Neural cell (in vitro differentiated cells): ENCODE results near the gene GPR22. TPM values are rescaled to one million over a fixed set of nuclear protein-coding genes. Genes with fewer than 3 reads are reported as not detected.

Experiments used
- H2AFZ ChIP-seq: fragments of 200-600, 300-800 bp; sonication (generic), shearing (Covaris generic); 2 replicates; pipeline ENCODE4 v1.6.0; 2014; ENCODE audit warnings: low read depth, mild to moderate bottlenecking, antibody characterized with exemption, low read length, moderate library complexity
- H3F3A ChIP-seq: fragments of 200-600 bp; shearing (Covaris generic); 2 replicates; pipeline ENCODE4 v1.6.1; 2016; ENCODE audit warnings: mild to moderate bottlenecking, moderate library complexity, mixed read lengths, antibody characterized with exemption, low read length; ENCODE audit not compliant: insufficient read depth, poor library complexity, severe bottlenecking
- H3K27ac ChIP-seq: fragments of 200-600, 300-800 bp; sonication (generic), shearing (Covaris generic); 2 replicates; pipeline ENCODE4 v1.5.1; 2014; ENCODE audit warnings: mild to moderate bottlenecking, low read length, moderate library complexity
- H3K27me3 ChIP-seq: fragments of 300-800, 200-600 bp; sonication (generic), shearing (Covaris generic); 2 replicates; pipeline ENCODE4 v1.6.0; 2014; ENCODE audit warnings: mild to moderate bottlenecking, low read depth, low read length, moderate library complexity; ENCODE audit not compliant: insufficient read depth
- H3K36me3 ChIP-seq: fragments of 300-800, 200-600 bp; sonication (generic), shearing (Covaris generic); 2 replicates; pipeline ENCODE4 v1.5.1; 2014; ENCODE audit warnings: mild to moderate bottlenecking, antibody characterized with exemption, low read length, moderate library complexity; ENCODE audit not compliant: insufficient read depth
- H3K4me2 ChIP-seq: fragments of 300-800, 200-600 bp; sonication (generic), shearing (Covaris generic); 2 replicates; pipeline ENCODE4 v1.6.0; 2014; ENCODE audit warnings: mild to moderate bottlenecking, low read length
- H3K4me3 ChIP-seq: fragments of 300-800, 200-600 bp; sonication (generic), shearing (Covaris generic); 2 replicates; pipeline ENCODE4 v1.5.1; 2014; ENCODE audit warnings: mild to moderate bottlenecking, low read length, moderate library complexity
- H3K79me2 ChIP-seq: fragments of 200-600 bp; shearing (Covaris generic); replicated peaks from 2 replicates; pipeline ENCODE4 v1.6.0; 2014; ENCODE audit warnings: mild to moderate bottlenecking, low read length, moderate library complexity; ENCODE audit not compliant: insufficient read depth
- H3K9ac ChIP-seq: fragments of 300-800, 200-600 bp; sonication (generic), shearing (Covaris generic); 2 replicates; pipeline ENCODE4 v1.6.1; 2016; ENCODE audit warnings: mild to moderate bottlenecking, low read length, mixed read lengths
- H3K9me2 ChIP-seq: fragments of 200-600 bp; shearing (Covaris generic); 2 replicates; pipeline ENCODE4 v1.6.1; 2016; ENCODE audit warnings: mild to moderate bottlenecking, low read length, mixed read lengths; ENCODE audit not compliant: insufficient read depth
- H3K9me3 ChIP-seq: fragments of 200-600, 300-800 bp; sonication (generic), shearing (Covaris generic); 2 replicates; pipeline ENCODE4 v1.6.1; 2016; ENCODE audit warnings: mild to moderate bottlenecking, mixed run types, low read length, moderate library complexity, mixed read lengths
- H4K20me1 ChIP-seq: fragments of 200-600 bp; shearing (Covaris generic); 2 replicates; pipeline ENCODE4 v1.6.1; 2016; ENCODE audit warnings: mild to moderate bottlenecking, mixed run types; ENCODE audit not compliant: insufficient read depth
- CTCF ChIP-seq: fragments of 450-650 bp; IDR thresholded peaks from 2 replicates; pipeline ENCODE4 v1.5.1; 2014; ENCODE audit warnings: antibody characterized with exemption, mild to moderate bottlenecking, moderate library complexity; ENCODE audit not compliant: poor library complexity, severe bottlenecking
- EP300 ChIP-seq: fragments of 450-650 bp; conservative IDR thresholded peaks from 2 replicates; pipeline ENCODE4 v1.6.1; 2014; ENCODE audit warnings: antibody characterized with exemption, mild to moderate bottlenecking, moderate library complexity; ENCODE audit not compliant: poor library complexity, severe bottlenecking
- EZH2 ChIP-seq: fragments of 200-600, 300-800 bp; shearing (Covaris generic), sonication (generic); IDR thresholded peaks from 2 replicates; pipeline ENCODE4 v1.6.1; 2014; ENCODE audit warnings: antibody characterized with exemption, low read length, borderline replicate concordance, mild to moderate bottlenecking; ENCODE audit not compliant: insufficient read depth, poor library complexity, severe bottlenecking
- MXI1 ChIP-seq: fragments of 450-650 bp; conservative IDR thresholded peaks from 2 replicates; pipeline ENCODE4 v1.6.1; 2014; ENCODE audit warnings: antibody characterized with exemption, mild to moderate bottlenecking; ENCODE audit not compliant: poor library complexity, severe bottlenecking
- POLR2AphosphoS5 ChIP-seq: IDR thresholded peaks from 2 replicates; pipeline ENCODE4 v1.6.1; 2012
- RAD21 ChIP-seq: fragments of 450-650 bp; conservative IDR thresholded peaks from 2 replicates; pipeline ENCODE4 v1.6.1; 2014; ENCODE audit warnings: antibody characterized with exemption, mild to moderate bottlenecking, moderate library complexity
- REST ChIP-seq: IDR thresholded peaks from 2 replicates; pipeline ENCODE4 v1.6.1; 2012; ENCODE audit warnings: borderline replicate concordance
- SMC3 ChIP-seq: fragments of 450-650 bp; conservative IDR thresholded peaks from 2 replicates; pipeline ENCODE4 v1.6.1; 2014; ENCODE audit warnings: antibody characterized with exemption, mild to moderate bottlenecking, moderate library complexity; ENCODE audit not compliant: poor library complexity
- TAF1 ChIP-seq: IDR thresholded peaks from 2 replicates; pipeline ENCODE4 v1.6.1; 2012; ENCODE audit warnings: low read depth
- polyA plus RNA-seq: library from polyadenylated mRNA; depleted of rRNA; stranded (reverse); fragments of >200 nt; gene quantifications from 2 replicates; pipeline ENCODE4 v1.2.3, GENCODE V29; 2014

GPR22 gene
- polyA plus RNA-seq, 1 donor from 2014 or later: 64.1 TPM

GRCh38 chr7:107442678-107443077, 27.2 kb upstream of the GPR22 start:
- Histone ChIP-seq H3K4me2 (no peak overlapping the region), H2AFZ (no peak overlapping the region), H3K27ac (no peak overlapping the region), H3K36me3 (no peaks in the 10 kb centered on the region), H3F3A (no peaks in the 10 kb centered on the region), H4K20me1 (no peaks in the 10 kb centered on the region), H3K9me2 (no peaks in the 10 kb centered on the region), H3K27me3 (no peaks in the 10 kb centered on the region), H3K4me3 (no peak overlapping the region), H3K79me2 (no peaks in the 10 kb centered on the region), H3K9me3 (no peaks in the 10 kb centered on the region), H3K9ac (no peak overlapping the region)
- TF ChIP-seq POLR2AphosphoS5 (no peak), CTCF (no peak), EZH2 (no peak), EP300 (no peak), REST (no peak), TAF1 (no peak), RAD21 (no peak), SMC3 (no peak), MXI1 (no peak)

DNA sequence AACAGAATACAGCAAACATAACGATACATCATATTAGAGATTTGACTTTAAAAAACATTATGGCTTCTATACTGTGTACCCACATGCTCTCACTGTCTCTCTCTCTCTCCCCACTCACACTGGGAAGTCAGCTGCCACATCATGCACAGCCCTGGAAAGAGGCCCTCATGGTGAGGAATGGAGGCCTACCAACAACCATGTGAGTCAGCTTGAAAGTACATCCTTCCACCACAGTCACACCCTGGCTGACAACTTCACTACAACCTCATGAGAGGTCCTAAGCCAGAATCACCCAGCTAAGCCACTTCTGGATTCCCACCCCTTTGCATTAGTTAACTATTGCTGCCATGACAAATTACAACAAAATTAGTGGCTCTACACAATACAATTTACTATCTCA, 23.3 kb upstream of the GPR22 start:
- no peaks in the 10 kb centered on the region for H4K20me1 ChIP-seq
- H3K4me3 ChIP-seq: no peak overlapping the region
- no peak overlapping the region for H3K4me2 ChIP-seq
- no peaks in the 10 kb centered on the region for H3K36me3 ChIP-seq
- H2AFZ ChIP-seq: no peak overlapping the region
- no peaks in the 10 kb centered on the region for H3K79me2 ChIP-seq
- no peaks in the 10 kb centered on the region for H3K27me3 ChIP-seq
- no peaks in the 10 kb centered on the region for H3F3A ChIP-seq
- TF ChIP-seq MXI1 (no peak), CTCF (no peak)
- H3K27ac ChIP-seq: no peak overlapping the region
- H3K9me2 ChIP-seq: no peaks in the 10 kb centered on the region
- no peak overlapping the region for H3K9ac ChIP-seq
- H3K9me3 ChIP-seq: no peaks in the 10 kb centered on the region
